ENCODE data around the gene KIF21B. TPM values are rescaled to one million over a fixed set of nuclear protein-coding genes. Genes with fewer than 3 reads are reported as not detected.

The KIF21B gene
- polyA plus RNA-seq, 1 donor, result 2.7 TPM

GRCh38 chr1:201020721-201021629 is 2.5 kb downstream of the KIF21B start:
- DNase-seq, result no peak

- no peak for DNase-seq
These were observed 3.4 kb downstream of the KIF21B start for GRCh38 chr1:201020040-201020591.

- DNase-seq, result no peak
These were observed 4.1 kb downstream of the KIF21B start for GRCh38 chr1:201019321-201019977.

GRCh38 chr1:201017828-201018163 is 5.7 kb downstream of the KIF21B start:
- DNase-seq, result no peak

- DNase-seq, result no peak
These were observed 6.3 kb downstream of the KIF21B start for GRCh38 chr1:201016943-201017827.

- DNase-seq, result peak; percentile 43
These were observed 7.3 kb downstream of the KIF21B start for GRCh38 chr1:201016211-201016651.

- DNase-seq, result no peak
These were observed 7.9 kb downstream of the KIF21B start for GRCh38 chr1:201015551-201016091.

- no peak for DNase-seq
These were observed 8.7 kb downstream of the KIF21B start for GRCh38 chr1:201014816-201015200.

GRCh38 chr1:201013991-201014815 is 9.3 kb downstream of the KIF21B start:
- no peak for DNase-seq

GRCh38 chr1:201013031-201013485 is 10.5 kb downstream of the KIF21B start:
- DNase-seq, result no peak

GRCh38 chr1:201011616-201012015 is 11.9 kb downstream of the KIF21B start:
- no peak for DNase-seq

- DNase-seq, result no peak
These were observed 13.4 kb downstream of the KIF21B start for GRCh38 chr1:201009962-201010645.

- DNase-seq, result no peak
These were observed 14.7 kb downstream of the KIF21B start for GRCh38 chr1:201008666-201009360.

- no peak for DNase-seq
These were observed 16.0 kb downstream of the KIF21B start for GRCh38 chr1:201007481-201007880.

GRCh38 chr1:201006450-201006849 is 17.1 kb downstream of the KIF21B start:
- no peak for DNase-seq

GRCh38 chr1:201004732-201005131 is 18.8 kb downstream of the KIF21B start:
- DNase-seq, result no peak

GRCh38 chr1:201004154-201004553 is 19.4 kb downstream of the KIF21B start:
- DNase-seq, result no peak

GRCh38 chr1:201002510-201002909 is 21.0 kb downstream of the KIF21B start:
- no peak for DNase-seq

GRCh38 chr1:201001962-201002361 is 21.6 kb downstream of the KIF21B start:
- DNase-seq, result no peak

- no peak for DNase-seq
These were observed 23.1 kb downstream of the KIF21B start for GRCh38 chr1:201000391-201000790.
